HFF-Myc (cell line): Measurements from ENCODE around the gene ZBTB38.

Experiments
- DNase-seq: peaks from one replicate; pipeline ENCODE4 v3.0.0-alpha.2; 2011; ENCODE audit warnings: low read depth; ENCODE audit errors: extremely low read depth
- H3K4me3 ChIP-seq: replicated peaks from 2 replicates; pipeline ENCODE4 v1.5.1; 2011; ENCODE audit warnings: low read depth, mild to moderate bottlenecking, control low read depth, low read length
- TF ChIP-seq, protein P1 (sequence below): IDR thresholded peaks from 2 replicates; pipeline ENCODE4 v1.5.1; 2012; ENCODE audit warnings: mild to moderate bottlenecking, low read depth, low read length, control low read depth; ENCODE audit errors: missing control alignments

The ZBTB38 gene

DNA sequence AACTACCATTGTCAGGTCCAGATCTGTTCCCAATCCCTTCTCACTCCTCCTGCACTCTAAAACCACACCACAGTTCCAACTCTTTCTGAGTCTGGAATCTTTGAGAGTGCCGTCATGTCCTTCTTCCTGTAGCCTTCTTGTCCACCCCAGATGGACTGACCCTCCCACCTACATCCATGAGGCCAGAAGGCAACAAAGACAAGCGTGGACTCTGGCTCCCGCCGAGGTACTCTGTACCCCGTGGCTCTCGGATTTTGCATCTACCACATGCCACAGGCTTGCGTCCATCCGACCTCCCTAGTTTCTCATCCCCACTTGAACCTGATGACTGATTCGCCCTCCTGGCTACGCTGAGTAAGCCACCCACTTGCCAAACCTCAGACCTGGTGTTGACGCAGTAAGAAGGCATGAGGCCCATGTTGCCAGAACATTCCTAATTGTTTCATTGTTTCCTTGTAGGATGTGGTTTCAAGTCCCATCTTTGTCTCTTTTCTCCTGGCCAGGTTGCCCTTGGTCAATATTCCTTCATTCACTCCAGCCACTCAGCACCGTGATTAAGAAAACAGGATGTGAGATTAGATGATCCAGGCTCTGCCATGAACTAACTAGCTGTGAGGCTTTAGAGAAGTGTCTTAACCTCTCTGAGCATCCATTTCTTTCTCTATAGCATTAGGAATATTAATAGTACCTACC lies 1.1 kb upstream of the ZBTB38 start:
- peak; percentile 99 for DNase-seq
- TF ChIP-seq, protein P1, sequence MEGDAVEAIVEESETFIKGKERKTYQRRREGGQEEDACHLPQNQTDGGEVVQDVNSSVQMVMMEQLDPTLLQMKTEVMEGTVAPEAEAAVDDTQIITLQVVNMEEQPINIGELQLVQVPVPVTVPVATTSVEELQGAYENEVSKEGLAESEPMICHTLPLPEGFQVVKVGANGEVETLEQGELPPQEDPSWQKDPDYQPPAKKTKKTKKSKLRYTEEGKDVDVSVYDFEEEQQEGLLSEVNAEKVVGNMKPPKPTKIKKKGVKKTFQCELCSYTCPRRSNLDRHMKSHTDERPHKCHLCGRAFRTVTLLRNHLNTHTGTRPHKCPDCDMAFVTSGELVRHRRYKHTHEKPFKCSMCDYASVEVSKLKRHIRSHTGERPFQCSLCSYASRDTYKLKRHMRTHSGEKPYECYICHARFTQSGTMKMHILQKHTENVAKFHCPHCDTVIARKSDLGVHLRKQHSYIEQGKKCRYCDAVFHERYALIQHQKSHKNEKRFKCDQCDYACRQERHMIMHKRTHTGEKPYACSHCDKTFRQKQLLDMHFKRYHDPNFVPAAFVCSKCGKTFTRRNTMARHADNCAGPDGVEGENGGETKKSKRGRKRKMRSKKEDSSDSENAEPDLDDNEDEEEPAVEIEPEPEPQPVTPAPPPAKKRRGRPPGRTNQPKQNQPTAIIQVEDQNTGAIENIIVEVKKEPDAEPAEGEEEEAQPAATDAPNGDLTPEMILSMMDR, result no peak
- H3K4me3 ChIP-seq, result peak overlapping the region; percentile 4

DNA sequence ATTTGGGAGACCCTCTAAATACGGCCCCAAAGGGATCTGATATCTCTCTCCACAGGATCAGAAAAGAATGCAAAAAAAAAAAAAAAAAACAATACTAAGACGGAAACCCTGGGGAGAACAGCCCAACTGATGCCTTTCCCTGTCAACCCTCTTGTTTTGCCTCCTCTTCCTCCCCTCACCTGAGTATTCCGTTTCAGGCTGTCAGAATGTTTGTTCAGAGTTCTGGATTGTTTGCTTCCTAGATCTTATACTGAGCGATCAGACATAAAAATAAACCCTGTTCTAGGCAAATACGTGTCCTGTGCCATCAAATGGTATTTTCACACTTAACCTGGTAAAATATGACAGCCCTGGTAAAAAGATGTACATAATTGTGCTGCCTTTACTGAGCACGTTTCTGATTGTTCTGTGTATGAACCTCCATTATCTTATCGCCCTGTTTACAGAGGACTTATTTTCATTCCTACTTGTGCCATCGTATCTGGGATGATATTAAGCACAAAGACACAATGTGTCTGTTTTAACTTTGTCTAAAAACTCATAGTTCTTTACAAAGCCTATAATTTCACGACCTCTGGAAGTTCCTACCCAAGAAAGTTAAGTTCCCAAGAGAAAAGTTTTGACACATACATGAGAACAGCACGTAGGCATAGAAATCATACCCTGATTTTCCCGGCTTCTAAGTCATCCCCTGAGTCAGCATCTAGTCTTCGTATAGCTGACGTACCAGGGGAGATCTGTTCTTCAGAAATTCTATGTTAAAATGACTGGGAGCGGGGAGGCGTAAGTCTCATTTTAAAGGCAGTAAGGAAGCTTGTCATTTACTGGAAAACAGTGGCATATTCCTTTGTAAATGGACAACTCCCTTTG lies 856 bp downstream of the ZBTB38 start:
- DNase-seq, result no peak
- TF ChIP-seq, protein P1, result no peak
- peak overlapping the region; percentile 35 for H3K4me3 ChIP-seq

DNA sequence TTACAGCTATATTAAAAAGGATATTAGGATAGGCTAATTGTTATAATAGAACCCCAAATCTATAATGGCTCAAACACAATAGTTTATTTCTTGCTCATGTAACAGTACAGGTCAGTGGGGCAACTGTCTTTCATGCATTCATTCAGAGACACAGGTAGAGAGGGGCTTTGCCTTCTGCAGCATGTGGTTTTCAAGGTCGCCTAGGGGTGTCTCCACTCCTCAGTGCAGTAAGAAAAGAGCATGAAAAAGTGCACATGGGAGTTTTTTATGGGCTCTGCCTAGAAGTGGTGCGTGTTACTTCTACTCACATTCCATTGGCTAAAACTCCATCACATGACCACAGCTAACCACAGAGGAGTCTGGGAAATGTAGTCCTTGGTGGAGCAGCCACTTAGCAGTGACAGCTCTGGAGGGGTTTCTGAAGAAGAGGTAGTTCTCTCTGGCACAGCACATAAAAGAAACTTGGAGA lies 1.8 kb downstream of the ZBTB38 start:
- H3K4me3 ChIP-seq, result peak overlapping the region; percentile 35
- TF ChIP-seq, protein P1, result no peak
- peak; percentile 92 for DNase-seq

DNA sequence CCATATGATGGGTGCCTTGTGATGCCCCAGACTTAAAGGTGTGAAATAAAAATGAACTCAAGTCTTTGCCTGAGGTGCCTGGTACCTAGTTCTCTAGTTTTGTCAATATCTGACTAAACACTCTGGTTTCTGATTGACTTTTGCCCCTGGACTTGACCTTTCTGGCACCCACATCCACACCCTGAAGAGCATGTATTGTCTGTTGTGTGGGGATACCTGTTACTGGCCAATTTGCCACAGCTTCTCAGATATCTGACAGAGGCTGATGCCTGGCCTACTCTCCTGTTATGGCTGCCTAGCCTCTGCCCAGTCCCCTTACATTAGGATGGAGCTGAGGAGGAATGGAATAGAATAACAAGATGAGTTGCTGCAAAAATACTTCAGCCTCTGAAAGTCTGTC lies 3.6 kb downstream of the ZBTB38 start:
- no peak overlapping the region for H3K4me3 ChIP-seq
- no peak for DNase-seq
- TF ChIP-seq, protein P1, result no peak

DNA sequence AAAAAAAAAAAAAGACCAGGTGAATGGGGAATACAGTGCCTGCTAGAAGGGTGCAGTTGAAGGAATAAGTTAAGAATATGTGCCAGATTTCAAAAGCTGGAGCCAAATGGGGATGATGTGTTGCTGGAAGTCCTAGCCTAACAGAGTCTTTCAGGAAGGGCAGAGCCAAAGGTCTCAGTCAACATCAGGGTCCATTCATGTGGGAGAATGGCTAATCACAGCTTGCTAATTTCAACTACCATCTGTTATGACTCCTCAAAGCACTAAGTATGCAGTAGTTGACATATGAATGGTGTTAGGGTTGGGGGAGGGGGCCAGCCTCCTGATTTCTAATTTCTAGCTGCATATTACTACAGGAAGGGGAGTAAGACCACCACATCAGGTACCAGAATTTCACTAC lies 4.4 kb downstream of the ZBTB38 start:
- no peak overlapping the region for H3K4me3 ChIP-seq
- DNase-seq, result no peak
- TF ChIP-seq, protein P1, result no peak

DNA sequence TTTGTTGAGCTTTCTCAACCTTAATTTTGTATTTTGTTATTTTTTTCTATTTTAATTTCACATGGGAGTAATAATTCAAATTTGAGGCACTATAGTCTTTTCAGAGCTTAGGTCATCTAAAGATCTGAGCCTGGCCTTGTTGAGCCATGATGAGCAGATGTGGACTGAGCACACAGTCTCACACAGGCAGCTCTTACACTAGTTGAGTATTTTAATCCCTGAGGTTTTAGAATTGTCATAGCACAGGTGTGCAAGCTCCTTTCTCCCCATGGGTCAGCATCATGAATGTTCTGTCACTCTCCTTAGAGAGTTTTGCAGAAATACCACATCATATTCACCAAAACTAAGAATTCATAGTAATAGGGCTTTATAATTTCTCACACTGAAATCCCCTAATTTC lies 4.9 kb downstream of the ZBTB38 start:
- DNase-seq, result no peak
- no peak overlapping the region for H3K4me3 ChIP-seq
- TF ChIP-seq, protein P1, result no peak
